Measurements from ENCODE around the gene SLC6A3. TPM values are rescaled to one million over a fixed set of nuclear protein-coding genes. Genes with fewer than 3 reads are reported as not detected.

Gene SLC6A3
- total and polyA plus RNA-seq, 12 donors: 0.04 to 0.19 (median 0.18) TPM; not detected in 9

DNA sequence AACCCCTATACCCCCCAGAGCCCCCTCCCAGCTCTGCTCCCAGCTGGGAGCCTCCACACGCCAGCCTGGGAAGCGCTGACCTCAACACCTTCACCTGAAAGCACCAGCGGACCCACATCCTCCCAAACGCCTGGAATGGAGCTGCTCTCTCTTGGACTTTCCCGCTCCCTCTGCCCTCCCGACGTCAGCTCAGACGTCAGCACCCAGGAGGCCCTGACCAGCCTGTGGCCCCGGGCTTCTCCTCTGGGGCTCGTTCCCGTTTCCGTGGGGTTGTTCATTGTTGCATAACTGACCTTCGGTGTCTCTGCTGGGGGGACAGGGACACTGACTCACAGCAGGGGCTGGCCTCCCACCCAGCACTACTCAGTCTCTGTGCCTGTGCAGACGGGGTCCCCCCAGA is 35.0 kb upstream of the SLC6A3 start:
- Histone ChIP-seq H3K4me3 (peak overlapping the region in 1 of 10 donors; percentile 9), H3K27ac (peak overlapping the region in 4 of 10 donors; percentile 21 to 92 (median 42)), H3K4me1 (peaks cover 0 to 51% (median 0%) of the 10 kb centered on the region in 9 donors), H3K27me3 (no peaks in the 10 kb centered on the region), H3K9me3 (no peaks in the 10 kb centered on the region), H3K36me3 (peaks cover 0 to 61% (median 1%) of the 10 kb centered on the region in 9 donors)
- 64 to 65% methylated on average over 14 of the region's 14 CpGs for WGBS, 2 donors
- peak; percentile 47 to 48 for DNase-seq
- ATAC-seq: peak; percentile 43 to 72 (median 54)
- intact Hi-C loops (cut with DNase I): no loop called here
- TF ChIP-seq, protein P1, sequence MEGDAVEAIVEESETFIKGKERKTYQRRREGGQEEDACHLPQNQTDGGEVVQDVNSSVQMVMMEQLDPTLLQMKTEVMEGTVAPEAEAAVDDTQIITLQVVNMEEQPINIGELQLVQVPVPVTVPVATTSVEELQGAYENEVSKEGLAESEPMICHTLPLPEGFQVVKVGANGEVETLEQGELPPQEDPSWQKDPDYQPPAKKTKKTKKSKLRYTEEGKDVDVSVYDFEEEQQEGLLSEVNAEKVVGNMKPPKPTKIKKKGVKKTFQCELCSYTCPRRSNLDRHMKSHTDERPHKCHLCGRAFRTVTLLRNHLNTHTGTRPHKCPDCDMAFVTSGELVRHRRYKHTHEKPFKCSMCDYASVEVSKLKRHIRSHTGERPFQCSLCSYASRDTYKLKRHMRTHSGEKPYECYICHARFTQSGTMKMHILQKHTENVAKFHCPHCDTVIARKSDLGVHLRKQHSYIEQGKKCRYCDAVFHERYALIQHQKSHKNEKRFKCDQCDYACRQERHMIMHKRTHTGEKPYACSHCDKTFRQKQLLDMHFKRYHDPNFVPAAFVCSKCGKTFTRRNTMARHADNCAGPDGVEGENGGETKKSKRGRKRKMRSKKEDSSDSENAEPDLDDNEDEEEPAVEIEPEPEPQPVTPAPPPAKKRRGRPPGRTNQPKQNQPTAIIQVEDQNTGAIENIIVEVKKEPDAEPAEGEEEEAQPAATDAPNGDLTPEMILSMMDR (IDR thresholded peaks at IDR 0.05): no peak

DNA sequence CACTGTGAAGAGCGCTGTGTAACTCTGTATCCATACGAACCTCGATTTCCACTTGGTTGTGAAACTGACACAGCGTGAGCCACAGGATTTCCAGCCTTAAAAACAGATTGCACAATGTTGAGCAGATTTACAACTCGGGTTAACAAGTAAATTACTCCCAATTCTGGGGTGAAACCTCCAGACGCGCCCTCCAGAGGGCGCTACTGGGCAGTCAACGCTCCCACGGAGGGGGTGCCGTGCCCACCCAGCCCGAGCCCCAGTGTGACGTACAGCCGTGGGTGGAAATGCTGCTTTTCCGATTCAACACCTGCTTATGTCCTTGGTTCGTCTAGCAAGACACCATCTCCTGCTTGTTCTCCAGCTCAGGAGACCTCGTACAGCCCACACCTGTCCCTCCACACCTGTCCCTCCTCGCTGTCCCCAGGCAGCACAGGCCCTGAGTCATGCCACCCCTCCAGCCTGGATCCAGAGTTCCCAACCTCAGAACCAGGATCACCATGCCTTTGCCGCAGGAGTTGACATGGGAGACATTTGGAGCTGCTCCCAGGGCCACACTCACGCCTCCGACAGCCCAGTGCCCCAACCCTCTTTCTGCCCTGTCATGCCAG is 34.4 kb upstream of the SLC6A3 start:
- Histone ChIP-seq H3K4me1 (peaks cover 0 to 52% (median 0%) of the 10 kb centered on the region in 9 donors), H3K4me3 (peak overlapping the region in 1 of 10 donors; percentile 9), H3K27ac (peak overlapping the region in 4 of 10 donors; percentile 21 to 92 (median 42)), H3K27me3 (no peaks in the 10 kb centered on the region), H3K36me3 (peaks cover 0 to 63% (median 7%) of the 10 kb centered on the region in 9 donors), H3K9me3 (no peaks in the 10 kb centered on the region)
- intact Hi-C loops (cut with DNase I): loop anchor here in 2 of 10 donors (10.0 kb wide), 2 partner anchors 165 to 315 kb away; no protein-coding TSS in a partner anchor
- TF ChIP-seq, protein P1 (IDR thresholded peaks at IDR 0.05): peak in 8 of 9 donors; percentile 37 to 81 (median 64)
- ATAC-seq: peak in 4 of 8 donors; percentile 3 to 38 (median 20)
- WGBS, 2 donors: 55 to 58% methylated on average over 21 of the region's 21 CpGs
- DNase-seq: peak in 1 of 2 donors; percentile 44

DNA sequence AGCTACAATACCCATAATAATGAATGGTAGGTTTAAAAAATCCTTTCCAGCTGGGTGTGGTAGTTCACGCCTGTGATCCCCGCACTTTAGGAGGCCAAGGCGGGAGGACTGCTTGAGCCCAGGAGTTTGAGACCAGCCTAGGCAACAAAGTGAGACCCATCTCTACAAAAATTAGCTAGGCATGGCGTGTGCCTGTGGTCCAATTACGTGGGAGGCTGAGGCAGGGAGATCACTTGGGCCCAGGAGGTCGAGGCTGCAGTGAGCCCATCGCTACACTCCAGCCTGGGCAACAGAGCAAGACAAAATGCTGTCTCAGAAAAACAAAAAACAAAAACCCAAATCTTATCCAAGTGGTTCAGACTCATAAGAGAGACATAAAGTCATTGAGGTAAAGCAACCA is 33.8 kb upstream of the SLC6A3 start:
- intact Hi-C loops (cut with DNase I): loop anchor here in 2 of 10 donors (10.0 kb wide), 2 partner anchors 166 to 314 kb away; no protein-coding TSS in a partner anchor
- Histone ChIP-seq H3K36me3 (peaks cover 0 to 63% (median 7%) of the 10 kb centered on the region in 9 donors), H3K27me3 (no peaks in the 10 kb centered on the region), H3K4me3 (no peak overlapping the region), H3K9me3 (no peaks in the 10 kb centered on the region), H3K4me1 (peaks cover 0 to 52% (median 0%) of the 10 kb centered on the region in 9 donors), H3K27ac (peak overlapping the region in 2 of 10 donors; percentile 46 to 92)
- WGBS, 2 donors: 93 to 95% methylated on average over 7 of the region's 7 CpGs
- no peak for DNase-seq
- TF ChIP-seq, protein P1 (IDR thresholded peaks at IDR 0.05): no peak
- ATAC-seq: no peak

DNA sequence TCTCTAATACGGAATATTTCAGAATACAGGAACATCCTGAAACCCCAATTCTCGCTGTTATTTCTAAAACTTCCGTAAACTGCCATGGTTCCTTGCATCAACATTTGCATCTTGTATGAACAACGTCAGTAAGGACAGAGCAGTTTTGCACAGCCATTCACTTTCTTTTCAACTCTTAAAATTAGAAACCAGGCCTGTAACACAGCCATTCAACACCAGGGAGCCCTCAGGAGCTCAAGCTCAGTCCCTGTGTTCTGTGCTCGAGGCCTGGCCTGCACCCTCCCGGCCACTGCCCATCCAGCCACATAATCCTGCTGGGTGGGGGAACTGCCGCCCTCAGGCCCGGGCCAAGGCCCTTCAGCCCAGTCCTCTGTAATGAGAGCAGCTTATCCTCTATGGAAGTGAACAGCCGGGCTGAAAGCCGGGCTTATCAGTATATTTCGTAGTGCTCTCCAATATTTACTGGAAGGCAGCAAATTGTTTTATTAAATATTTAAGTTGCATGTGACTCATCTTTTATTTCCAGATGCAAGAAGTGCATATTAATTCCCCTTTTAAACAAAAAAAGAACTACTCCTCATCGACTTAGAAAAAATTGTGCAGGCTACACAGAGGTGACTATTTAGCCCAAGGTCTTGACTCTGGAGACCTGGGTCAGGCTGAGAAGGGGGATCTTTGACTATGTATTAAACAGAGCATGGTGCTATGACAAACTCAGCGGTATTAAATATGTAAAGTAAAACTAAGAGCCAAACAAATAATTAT is 33.2 kb upstream of the SLC6A3 start:
- intact Hi-C loops (cut with DNase I): loop anchor here in 2 of 10 donors (10.0 kb wide), 2 partner anchors 166 to 314 kb away; no protein-coding TSS in a partner anchor
- ATAC-seq (no peak), DNase-seq (no peak)
- Histone ChIP-seq H3K36me3 (peaks cover 0 to 65% (median 7%) of the 10 kb centered on the region in 9 donors), H3K4me1 (peaks cover 0 to 52% (median 0%) of the 10 kb centered on the region in 9 donors), H3K27me3 (no peaks in the 10 kb centered on the region), H3K4me3 (no peak overlapping the region), H3K9me3 (no peaks in the 10 kb centered on the region), H3K27ac (peak overlapping the region in 2 of 10 donors; percentile 46 to 92)
- TF ChIP-seq, protein P1 (IDR thresholded peaks at IDR 0.05): no peak
- WGBS, 2 donors: 92 to 94% methylated on average over 13 of the region's 13 CpGs
